ENCODE data around the gene LTF.
"Not testable (repeated sequence)": the region's sequence is repeated elsewhere in the genome, so short reads cannot be mapped to it uniquely, and the experiment has no call there.

The LTF gene

GRCh38 chr3:46388847-46389246 lies 75.9 kb downstream of the LTF start:
- not testable (repeated sequence) for DNase-seq

- no peak for DNase-seq
These were observed 78.5 kb downstream of the LTF start for GRCh38 chr3:46386205-46386604.

Data from stimulated activated naive CD4-positive, alpha-beta T cell treated with Interleukin-2 at 50 U/mL for 16 hours (primary cell).